NCI-H128 (cell line): Measurements from ENCODE around the gene DRD2.

Experiments
- DNase-seq: peaks from one replicate; lab custom pipeline; 2025; ENCODE audit not compliant: unreplicated experiment; lab: John Stamatoyannopoulos, UW

Gene DRD2

GRCh38 chr11:113377681-113378412 is 97.4 kb downstream of the DRD2 start:
- DNase-seq = no peak

GRCh38 chr11:113376156-113376555 is 99.0 kb downstream of the DRD2 start:
- no peak for DNase-seq

GRCh38 chr11:113375402-113375801 is 99.8 kb downstream of the DRD2 start:
- no peak for DNase-seq

- DNase-seq = no peak
Observed at GRCh38 chr11:113373981-113374560, 101.1 kb downstream of the DRD2 start.

GRCh38 chr11:113373306-113373705 is 101.9 kb downstream of the DRD2 start:
- DNase-seq = no peak

GRCh38 chr11:113372309-113372708 is 102.9 kb downstream of the DRD2 start:
- DNase-seq = no peak

GRCh38 chr11:113370634-113371033 is 104.6 kb downstream of the DRD2 start:
- no peak for DNase-seq

GRCh38 chr11:113369411-113369810 is 105.8 kb downstream of the DRD2 start:
- no peak for DNase-seq

- DNase-seq = no peak
Observed at GRCh38 chr11:113365895-113366294, 109.3 kb downstream of the DRD2 start.

- no peak for DNase-seq
Observed at GRCh38 chr11:113363996-113364641, 111.1 kb downstream of the DRD2 start.

GRCh38 chr11:113363406-113363805 is 111.8 kb downstream of the DRD2 start:
- DNase-seq = no peak
